Measurements from ENCODE around the gene TYROBP.

DNA sequence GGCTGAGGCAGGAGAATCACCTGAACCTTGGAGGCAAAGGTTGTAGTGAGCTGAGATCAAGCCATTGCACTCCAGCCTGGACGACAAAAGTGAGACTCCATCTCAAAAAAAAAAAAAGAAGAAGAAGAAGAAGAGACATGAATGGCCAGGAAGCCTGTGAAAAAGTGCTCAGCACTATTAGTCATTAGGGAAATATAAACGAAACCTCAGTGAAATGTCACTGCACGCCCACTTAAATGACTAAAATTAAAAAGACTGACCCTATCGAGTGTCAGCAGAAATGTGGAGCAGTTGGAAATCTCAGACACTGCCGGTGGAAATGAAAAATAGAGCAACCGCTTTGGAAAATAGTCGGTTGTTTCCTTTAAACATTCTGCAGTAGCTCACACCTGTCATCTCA, 5.5 kb upstream of the TYROBP start:
- no peak for TF ChIP-seq EZH2phosphoT487 (IDR thresholded peaks at IDR 0.05; ENCODE audit: borderline replicate concordance)
- TF ChIP-seq, protein P1, sequence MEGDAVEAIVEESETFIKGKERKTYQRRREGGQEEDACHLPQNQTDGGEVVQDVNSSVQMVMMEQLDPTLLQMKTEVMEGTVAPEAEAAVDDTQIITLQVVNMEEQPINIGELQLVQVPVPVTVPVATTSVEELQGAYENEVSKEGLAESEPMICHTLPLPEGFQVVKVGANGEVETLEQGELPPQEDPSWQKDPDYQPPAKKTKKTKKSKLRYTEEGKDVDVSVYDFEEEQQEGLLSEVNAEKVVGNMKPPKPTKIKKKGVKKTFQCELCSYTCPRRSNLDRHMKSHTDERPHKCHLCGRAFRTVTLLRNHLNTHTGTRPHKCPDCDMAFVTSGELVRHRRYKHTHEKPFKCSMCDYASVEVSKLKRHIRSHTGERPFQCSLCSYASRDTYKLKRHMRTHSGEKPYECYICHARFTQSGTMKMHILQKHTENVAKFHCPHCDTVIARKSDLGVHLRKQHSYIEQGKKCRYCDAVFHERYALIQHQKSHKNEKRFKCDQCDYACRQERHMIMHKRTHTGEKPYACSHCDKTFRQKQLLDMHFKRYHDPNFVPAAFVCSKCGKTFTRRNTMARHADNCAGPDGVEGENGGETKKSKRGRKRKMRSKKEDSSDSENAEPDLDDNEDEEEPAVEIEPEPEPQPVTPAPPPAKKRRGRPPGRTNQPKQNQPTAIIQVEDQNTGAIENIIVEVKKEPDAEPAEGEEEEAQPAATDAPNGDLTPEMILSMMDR (conservative IDR thresholded peaks at IDR 0.05; ENCODE audit: low read length), result no peak

All from Loucy (cell line).